ENCODE data around the gene TDP1. TPM values are rescaled to one million over a fixed set of nuclear protein-coding genes. Genes with fewer than 3 reads are reported as not detected.
A peak's percentile ranks its signal among the peaks of the same experiment; 100 is the strongest.
"Not testable (repeated sequence)": the region's sequence is repeated elsewhere in the genome, so short reads cannot be mapped to it uniquely, and the experiment has no call there.

Gene TDP1
- polyA plus RNA-seq, 6 donors from 2014 or later = 22.0 to 37.1 (median 32.3) TPM

- Mint-ChIP-seq H3K36me3 (peaks cover 43 to 63% of the 10 kb centered on the region in 2 donors), H3K4me1 (peaks cover 0 to 7% (median 0%) of the 10 kb centered on the region in 3 donors), H3K27ac (peak overlapping the region in 3 of 6 donors; percentile 58 to 94 (median 67)), H3K27me3 (no peaks in the 10 kb centered on the region), H3K4me3 (no peak overlapping the region), H3K9me3 (peaks cover 0 to 5% (median 0%) of the 10 kb centered on the region in 7 donors)
- DNase-seq (no peak), ATAC-seq (ENCODE audit: low read depth in 2 of 2) (no peak)
Measured at GRCh38 chr14:90023176-90023896, 67.6 kb downstream of the TDP1 start.

GRCh38 chr14:90024910-90025309 is 69.2 kb downstream of the TDP1 start:
- Mint-ChIP-seq H3K36me3 (peaks cover 37 to 55% of the 10 kb centered on the region in 2 donors), H3K27me3 (no peaks in the 10 kb centered on the region), H3K27ac (no peak overlapping the region), H3K4me1 (peaks cover 0 to 7% (median 0%) of the 10 kb centered on the region in 3 donors), H3K9me3 (peaks cover 0 to 5% (median 0%) of the 10 kb centered on the region in 7 donors), H3K4me3 (no peak overlapping the region)
- ATAC-seq (ENCODE audit: low read depth in 2 of 2) (no peak), DNase-seq (no peak)

- H3K27ac Mint-ChIP-seq; ATAC-seq (ENCODE audit: low read depth in 2 of 2); DNase-seq; H3K4me1 Mint-ChIP-seq; H3K27me3 Mint-ChIP-seq; H3K4me3 Mint-ChIP-seq; H3K9me3 Mint-ChIP-seq: not testable (repeated sequence)
- H3K36me3 Mint-ChIP-seq = peaks cover 36 to 52% of the 10 kb centered on the region in 2 donors
Measured at GRCh38 chr14:90026608-90027007, 70.9 kb downstream of the TDP1 start.

GRCh38 chr14:90027842-90028241 is 72.1 kb downstream of the TDP1 start:
- peaks cover 0 to 7% (median 0%) of the 10 kb centered on the region in 3 donors for H3K4me1 Mint-ChIP-seq
- H3K36me3 Mint-ChIP-seq = peaks cover 44 to 49% of the 10 kb centered on the region in 2 donors
- no peaks in the 10 kb centered on the region for H3K27me3 Mint-ChIP-seq
- no peak overlapping the region for H3K4me3 Mint-ChIP-seq
- peaks cover 0 to 5% (median 0%) of the 10 kb centered on the region in 7 donors for H3K9me3 Mint-ChIP-seq
- ATAC-seq (ENCODE audit: low read depth in 2 of 2) (no peak), DNase-seq (no peak)
- H3K27ac Mint-ChIP-seq = no peak overlapping the region

- peaks cover 37 to 41% of the 10 kb centered on the region in 2 donors for H3K36me3 Mint-ChIP-seq
- no peak overlapping the region for H3K27ac Mint-ChIP-seq
- no peaks in the 10 kb centered on the region for H3K9me3 Mint-ChIP-seq
- H3K4me3 Mint-ChIP-seq = no peak overlapping the region
- ATAC-seq (ENCODE audit: low read depth in 2 of 2) (no peak), DNase-seq (no peak)
- H3K27me3 Mint-ChIP-seq = no peaks in the 10 kb centered on the region
- H3K4me1 Mint-ChIP-seq = no peaks in the 10 kb centered on the region
Measured at GRCh38 chr14:90034156-90034555, 78.4 kb downstream of the TDP1 start.

- Mint-ChIP-seq H3K4me3 (no peak overlapping the region), H3K27me3 (no peaks in the 10 kb centered on the region), H3K9me3 (no peaks in the 10 kb centered on the region), H3K4me1 (no peaks in the 10 kb centered on the region), H3K36me3 (peaks cover 44 to 49% of the 10 kb centered on the region in 2 donors), H3K27ac (peak overlapping the region in 1 of 6 donors; percentile 30)
- ATAC-seq (ENCODE audit: low read depth in 2 of 2) (no peak), DNase-seq (no peak)
Measured at GRCh38 chr14:90034835-90035525, 79.3 kb downstream of the TDP1 start.

- Mint-ChIP-seq H3K36me3 (peaks cover 44 to 54% of the 10 kb centered on the region in 2 donors), H3K27ac (peak overlapping the region in 1 of 6 donors; percentile 64), H3K27me3 (no peaks in the 10 kb centered on the region), H3K9me3 (no peaks in the 10 kb centered on the region), H3K4me1 (peaks cover 0 to 4% (median 0%) of the 10 kb centered on the region in 3 donors), H3K4me3 (no peak overlapping the region)
- DNase-seq = no peak
- no peak for ATAC-seq (ENCODE audit: low read depth in 2 of 2)
Measured at GRCh38 chr14:90039253-90040010, 83.7 kb downstream of the TDP1 start.

GRCh38 chr14:90040411-90040810 is 84.7 kb downstream of the TDP1 start:
- no peak for DNase-seq
- ATAC-seq (ENCODE audit: low read depth in 2 of 2) = no peak
- Mint-ChIP-seq H3K27me3 (no peaks in the 10 kb centered on the region), H3K4me3 (no peak overlapping the region), H3K4me1 (peaks cover 0 to 4% (median 0%) of the 10 kb centered on the region in 3 donors), H3K9me3 (no peaks in the 10 kb centered on the region), H3K36me3 (peaks cover 35 to 52% of the 10 kb centered on the region in 2 donors), H3K27ac (peak overlapping the region in 1 of 6 donors; percentile 12)

- H3K27me3 Mint-ChIP-seq = no peaks in the 10 kb centered on the region
- no peak overlapping the region for H3K4me3 Mint-ChIP-seq
- peak overlapping the region in 1 of 6 donors; percentile 20 for H3K27ac Mint-ChIP-seq
- ATAC-seq (ENCODE audit: low read depth in 2 of 2) (no peak), DNase-seq (no peak)
- H3K9me3 Mint-ChIP-seq = no peaks in the 10 kb centered on the region
- H3K36me3 Mint-ChIP-seq = peaks cover 31 to 42% of the 10 kb centered on the region in 2 donors
- peaks cover 0 to 4% (median 0%) of the 10 kb centered on the region in 3 donors for H3K4me1 Mint-ChIP-seq
Measured at GRCh38 chr14:90042496-90043252, 86.9 kb downstream of the TDP1 start.

GRCh38 chr14:90045616-90046015 is 89.9 kb downstream of the TDP1 start:
- H3K36me3 Mint-ChIP-seq = peaks cover 16 to 24% of the 10 kb centered on the region in 2 donors
- DNase-seq (no peak), ATAC-seq (ENCODE audit: low read depth in 2 of 2) (no peak)
- H3K4me3 Mint-ChIP-seq = no peak overlapping the region
- H3K9me3 Mint-ChIP-seq = no peaks in the 10 kb centered on the region
- H3K4me1 Mint-ChIP-seq = peaks cover 0 to 4% (median 0%) of the 10 kb centered on the region in 3 donors
- peaks cover 0 to 4% (median 2%) of the 10 kb centered on the region in 3 donors for H3K27me3 Mint-ChIP-seq
- no peak overlapping the region for H3K27ac Mint-ChIP-seq

- DNase-seq = no peak
- ATAC-seq (ENCODE audit: low read depth in 2 of 2) = no peak
Measured at GRCh38 chr14:90049390-90049789, 93.7 kb downstream of the TDP1 start.

GRCh38 chr14:90050271-90050670 is 94.5 kb downstream of the TDP1 start:
- Mint-ChIP-seq H3K36me3 (no peaks in the 10 kb centered on the region), H3K4me1 (no peaks in the 10 kb centered on the region), H3K4me3 (no peak overlapping the region), H3K27ac (no peak overlapping the region), H3K9me3 (no peaks in the 10 kb centered on the region), H3K27me3 (peaks cover 34 to 48% (median 42%) of the 10 kb centered on the region in 3 donors)
- ATAC-seq (ENCODE audit: low read depth in 2 of 2) (no peak), DNase-seq (no peak)

More at GRCh38 chr14:90049390-90049789, 93.7 kb downstream of the TDP1 start:
- H3K4me3 Mint-ChIP-seq = no peak overlapping the region
- no peak overlapping the region for H3K27ac Mint-ChIP-seq
- peaks cover 0 to under 1% of the 10 kb centered on the region in 2 donors for H3K36me3 Mint-ChIP-seq
- no peaks in the 10 kb centered on the region for H3K9me3 Mint-ChIP-seq
- H3K4me1 Mint-ChIP-seq = no peaks in the 10 kb centered on the region
- peaks cover 25 to 39% (median 33%) of the 10 kb centered on the region in 3 donors for H3K27me3 Mint-ChIP-seq

GRCh38 chr14:90053044-90053443 is 97.3 kb downstream of the TDP1 start:
- peak overlapping the region in 1 of 6 donors; percentile 28 for H3K27ac Mint-ChIP-seq
- H3K36me3 Mint-ChIP-seq = no peaks in the 10 kb centered on the region
- ATAC-seq (ENCODE audit: low read depth in 2 of 2) = no peak
- DNase-seq = no peak
- no peaks in the 10 kb centered on the region for H3K4me1 Mint-ChIP-seq
- no peak overlapping the region for H3K4me3 Mint-ChIP-seq
- peaks cover 47 to 70% (median 61%) of the 10 kb centered on the region in 3 donors for H3K27me3 Mint-ChIP-seq
- H3K9me3 Mint-ChIP-seq = peaks cover 0 to 5% (median 0%) of the 10 kb centered on the region in 7 donors

Data from naive B cell (primary cell).